Measurements from ENCODE around the gene MYOF.
A peak's percentile ranks its signal among the peaks of the same experiment; 100 is the strongest.
"Not testable (repeated sequence)": the region's sequence is repeated elsewhere in the genome, so short reads cannot be mapped to it uniquely, and the experiment has no call there.

The MYOF gene

GRCh38 chr10:93451244-93451947 is 30.7 kb downstream of the MYOF start:
- DNase-seq = no peak

DNA sequence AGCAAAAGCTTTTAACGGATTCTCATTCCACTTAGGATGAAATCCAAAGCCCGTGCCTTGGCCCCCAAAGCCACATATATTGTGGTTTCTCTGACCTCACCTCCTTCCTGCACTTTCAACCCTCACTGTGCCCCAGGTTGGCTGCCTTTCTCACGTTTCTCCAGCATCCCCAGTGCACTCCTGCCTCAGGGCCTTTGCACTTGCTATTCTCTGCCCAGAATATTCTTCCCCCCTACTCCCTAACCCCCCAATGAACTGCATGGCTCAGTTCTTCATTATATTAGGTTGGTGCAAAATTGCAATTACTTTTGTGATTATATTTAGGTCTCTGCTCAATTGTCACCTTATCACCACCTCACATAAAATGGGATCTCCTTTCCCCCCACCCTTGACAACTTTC is 34.2 kb downstream of the MYOF start:
- no peak for DNase-seq

- DNase-seq = no peak
These were observed 35.1 kb downstream of the MYOF start for GRCh38 chr10:93447019-93447418.

- no peak for DNase-seq
These were observed 36.0 kb downstream of the MYOF start for GRCh38 chr10:93445978-93446720.

- peak; percentile 12 for DNase-seq
These were observed 36.8 kb downstream of the MYOF start for GRCh38 chr10:93445097-93445960.

- no peak for DNase-seq
These were observed 38.7 kb downstream of the MYOF start for GRCh38 chr10:93443481-93443880.

DNA sequence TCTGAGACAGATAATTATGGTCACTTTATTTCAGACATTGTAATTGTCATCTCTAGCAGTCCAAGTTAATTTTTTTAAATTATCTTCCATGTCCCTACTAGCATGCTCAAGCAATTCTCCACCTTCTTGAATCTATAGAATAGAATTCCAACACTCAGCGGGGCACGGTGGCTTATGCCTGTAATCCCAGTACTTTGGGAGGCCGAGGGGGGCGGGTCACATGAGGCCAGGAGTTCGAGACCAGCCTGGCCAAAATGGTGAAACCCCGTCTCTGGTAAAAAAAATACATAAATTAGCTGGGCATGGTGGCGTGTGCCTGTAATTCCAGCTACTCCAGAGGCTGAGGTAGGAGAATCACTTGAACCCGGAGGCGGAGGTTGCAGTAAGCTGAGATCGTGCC is 39.4 kb downstream of the MYOF start:
- DNase-seq = not testable (repeated sequence)

GRCh38 chr10:93440591-93441091 is 41.5 kb downstream of the MYOF start:
- DNase-seq = no peak

GRCh38 chr10:93438613-93439253 is 43.4 kb downstream of the MYOF start:
- DNase-seq = no peak

GRCh38 chr10:93437946-93438612 is 44.1 kb downstream of the MYOF start:
- DNase-seq = no peak

- no peak for DNase-seq
These were observed 44.8 kb downstream of the MYOF start for GRCh38 chr10:93437086-93437945.

DNA sequence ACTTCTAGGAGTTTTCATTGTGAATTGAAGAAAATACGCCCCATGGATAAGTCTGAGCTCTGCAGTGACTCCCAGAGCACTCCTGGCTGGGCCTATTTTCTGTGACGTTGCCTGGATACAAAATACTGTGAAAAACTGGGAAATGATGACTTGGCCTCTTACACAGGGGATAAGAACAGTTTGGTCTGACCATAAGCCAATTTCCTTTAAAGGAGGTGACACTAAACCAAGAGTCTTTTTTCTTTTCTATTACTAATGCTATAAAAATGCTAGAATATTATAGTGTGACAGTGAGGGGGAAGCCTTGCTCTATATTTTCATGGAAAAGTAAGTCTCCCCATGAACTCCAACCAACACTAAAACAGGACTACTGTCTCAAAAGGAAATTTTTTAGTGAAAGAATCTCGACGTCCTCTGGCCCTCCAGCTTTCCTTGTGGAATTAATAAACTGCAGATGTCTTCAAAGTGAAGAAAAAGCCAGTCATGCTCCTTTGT is 45.5 kb downstream of the MYOF start:
- DNase-seq = no peak

- DNase-seq = no peak
These were observed 46.3 kb downstream of the MYOF start for GRCh38 chr10:93435621-93436397.

GRCh38 chr10:93434991-93435491 is 47.1 kb downstream of the MYOF start:
- no peak for DNase-seq

GRCh38 chr10:93431361-93431760 is 50.8 kb downstream of the MYOF start:
- no peak for DNase-seq

- no peak for DNase-seq
These were observed 56.3 kb downstream of the MYOF start for GRCh38 chr10:93425861-93426260.

DNA sequence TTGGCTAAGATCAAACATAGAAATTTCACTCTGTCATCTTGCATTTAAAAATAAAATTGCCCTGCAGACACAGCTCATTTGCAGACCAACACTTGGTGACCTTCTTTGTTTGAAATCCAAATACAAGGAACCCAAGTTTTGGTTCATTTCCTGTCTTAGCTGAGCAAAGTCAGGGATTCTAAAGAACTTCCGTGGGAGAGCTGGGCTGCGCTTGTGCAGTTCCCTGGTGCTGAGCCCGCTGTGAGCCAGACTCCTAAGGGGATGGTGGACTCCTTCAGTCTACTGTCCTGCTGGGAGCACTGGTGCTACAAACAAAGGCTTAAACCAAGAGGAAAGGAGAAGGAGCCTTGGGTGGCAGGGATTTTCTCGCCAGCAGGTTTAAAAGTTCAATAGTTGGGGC is 60.0 kb downstream of the MYOF start:
- no peak for DNase-seq

DNA sequence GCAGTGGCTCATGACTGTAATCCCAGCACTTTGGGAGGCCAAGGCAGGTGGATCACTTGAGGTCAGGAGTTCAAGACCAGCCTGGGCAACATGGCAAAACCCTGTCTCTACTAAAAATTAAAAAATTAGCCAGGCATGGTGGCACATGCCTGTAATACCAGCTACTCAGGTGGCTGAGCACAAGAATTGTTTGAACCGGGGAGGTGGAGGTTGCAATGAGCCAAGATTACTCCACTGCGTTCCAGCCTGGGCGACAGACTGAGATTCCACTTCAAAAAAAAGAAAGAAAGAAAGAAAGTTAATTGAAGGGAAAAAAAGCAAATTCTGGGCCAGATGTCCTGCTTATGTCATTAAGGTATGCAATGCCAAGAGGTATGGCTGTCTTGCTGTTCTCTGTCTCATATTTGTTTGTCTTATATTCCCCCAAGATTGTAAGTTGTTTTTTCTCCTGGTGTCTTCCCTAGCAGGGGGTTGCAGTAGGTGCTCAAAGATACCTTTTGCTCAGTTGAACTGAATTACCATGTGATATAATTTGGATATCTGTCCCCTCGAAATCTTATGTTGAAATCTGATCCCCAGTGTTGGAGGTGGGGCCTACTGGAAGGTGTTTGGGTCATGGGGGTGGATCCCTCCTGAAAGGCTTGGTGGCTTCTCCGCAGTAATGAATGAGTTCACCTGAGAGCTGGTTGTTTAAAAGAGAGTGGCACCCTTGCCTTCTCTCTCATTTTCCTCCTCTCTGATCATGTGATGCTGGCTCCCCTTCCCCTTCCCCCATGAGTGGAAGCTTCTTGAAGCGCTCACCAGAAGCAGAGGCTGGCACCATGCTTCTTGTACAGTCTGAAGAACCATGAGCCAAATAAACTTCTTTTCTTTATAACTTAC is 60.9 kb downstream of the MYOF start:
- DNase-seq = peak; percentile 7

GRCh38 chr10:93420091-93420490 is 62.0 kb downstream of the MYOF start:
- peak; percentile 81 for DNase-seq
